Activated CD8-positive, alpha-beta memory T cell treated with anti-CD3 and anti-CD28 coated beads, Interleukin-2, amount 50 U/mL, for 1 hour (primary cell): ENCODE data around the gene ARTN.
A peak's percentile ranks its signal among the peaks of the same experiment; 100 is the strongest.

ENCODE experiments used
- DNase-seq: peaks from one replicate; pipeline ENCODE4 v3.0.0-alpha.2; 2020; ENCODE audit errors: extremely low read depth

The ARTN gene

GRCh38 chr1:43970502-43970901 is 36.9 kb downstream of the ARTN start:
- DNase-seq: no peak

GRCh38 chr1:43970911-43971310 is 37.3 kb downstream of the ARTN start:
- no peak for DNase-seq

GRCh38 chr1:43971336-43971980 is 37.9 kb downstream of the ARTN start:
- DNase-seq: no peak

GRCh38 chr1:43973981-43974442 is 40.4 kb downstream of the ARTN start:
- DNase-seq: no peak

GRCh38 chr1:43974443-43975248 is 41.0 kb downstream of the ARTN start, which contains the start of gene ATP6V0B:
Gene ATP6V0B (plus strand): TSS chr1:43974960. CDS start chr1:43975041, 81 bp downstream.
- DNase-seq: peak; percentile 78

- no peak for DNase-seq
Measured at GRCh38 chr1:43975249-43975961, 41.8 kb downstream of the ARTN start.

GRCh38 chr1:43976045-43976444 is 42.4 kb downstream of the ARTN start:
- no peak for DNase-seq

GRCh38 chr1:43976890-43977289 is 43.3 kb downstream of the ARTN start:
- DNase-seq: no peak

GRCh38 chr1:43977376-43978263 is 44.0 kb downstream of the ARTN start:
- no peak for DNase-seq

GRCh38 chr1:43978264-43978550 is 44.6 kb downstream of the ARTN start:
- no peak for DNase-seq

GRCh38 chr1:43978551-43979260 is 45.1 kb downstream of the ARTN start, which contains the start of gene B4GALT2:
Gene B4GALT2 (plus strand): TSS chr1:43979210. CDS start chr1:43981161, 1,951 bp downstream.
- DNase-seq: no peak

GRCh38 chr1:43979261-43979527 is 45.6 kb downstream of the ARTN start:
- no peak for DNase-seq

- DNase-seq: no peak
Measured at GRCh38 chr1:43979528-43980254, 46.1 kb downstream of the ARTN start.

GRCh38 chr1:43980255-43981134 is 46.9 kb downstream of the ARTN start:
- DNase-seq: no peak

GRCh38 chr1:43981135-43981491 is 47.5 kb downstream of the ARTN start:
- no peak for DNase-seq

GRCh38 chr1:43981636-43982035 is 48.0 kb downstream of the ARTN start:
- no peak for DNase-seq

GRCh38 chr1:43982241-43982640 is 48.6 kb downstream of the ARTN start:
- DNase-seq: no peak

- DNase-seq: no peak
Measured at GRCh38 chr1:43982808-43983207, 49.2 kb downstream of the ARTN start.

GRCh38 chr1:43983253-43983899 is 49.8 kb downstream of the ARTN start:
- no peak for DNase-seq
